Activated naive CD8-positive, alpha-beta T cell treated with anti-CD3 and anti-CD28 coated beads, Interleukin-2, amount 50 U/mL, for 16 hours (primary cell): ENCODE measurements around the gene DGKZ.
A peak's percentile ranks its signal among the peaks of the same experiment; 100 is the strongest.

Experiments
- DNase-seq: peaks from one replicate; pipeline ENCODE4 v3.0.0-alpha.2; 2020; ENCODE audit warnings: low read depth, low spot score

Gene DGKZ

DNA sequence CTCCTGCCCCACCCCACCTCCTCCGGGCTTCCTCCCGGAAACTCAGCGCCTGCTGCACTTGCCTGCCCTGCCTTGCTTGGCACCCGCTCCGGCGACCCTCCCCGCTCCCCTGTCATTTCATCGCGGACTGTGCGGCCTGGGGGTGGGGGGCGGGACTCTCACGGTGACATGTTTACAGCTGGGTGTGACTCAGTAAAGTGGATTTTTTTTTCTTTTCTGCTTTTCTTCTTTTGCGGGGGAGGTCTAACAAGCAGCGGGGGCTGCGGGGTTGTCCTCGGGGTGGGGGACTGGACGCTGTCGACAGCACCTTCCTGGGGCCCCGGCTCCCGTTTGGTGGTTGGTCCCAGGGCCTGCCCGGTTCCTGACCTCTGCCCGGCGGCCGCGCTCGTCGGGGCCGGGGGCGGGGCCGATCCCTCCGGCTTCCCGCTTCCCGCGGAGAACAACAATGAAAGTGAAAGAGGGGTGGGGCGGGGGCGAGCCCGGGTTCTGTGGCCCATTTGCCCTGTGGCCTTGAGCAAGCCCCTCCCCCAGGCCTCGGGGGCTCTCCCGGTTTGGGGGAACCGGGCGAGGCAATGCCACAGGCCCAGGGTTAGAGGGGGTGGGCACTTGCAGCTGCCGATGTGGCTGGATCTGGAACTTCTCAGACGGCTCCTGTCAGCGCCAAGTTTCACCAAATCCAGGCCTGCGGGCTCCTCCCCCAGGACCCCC, 33.2 kb downstream of the DGKZ start:
- DNase-seq: peak; percentile 29

DNA sequence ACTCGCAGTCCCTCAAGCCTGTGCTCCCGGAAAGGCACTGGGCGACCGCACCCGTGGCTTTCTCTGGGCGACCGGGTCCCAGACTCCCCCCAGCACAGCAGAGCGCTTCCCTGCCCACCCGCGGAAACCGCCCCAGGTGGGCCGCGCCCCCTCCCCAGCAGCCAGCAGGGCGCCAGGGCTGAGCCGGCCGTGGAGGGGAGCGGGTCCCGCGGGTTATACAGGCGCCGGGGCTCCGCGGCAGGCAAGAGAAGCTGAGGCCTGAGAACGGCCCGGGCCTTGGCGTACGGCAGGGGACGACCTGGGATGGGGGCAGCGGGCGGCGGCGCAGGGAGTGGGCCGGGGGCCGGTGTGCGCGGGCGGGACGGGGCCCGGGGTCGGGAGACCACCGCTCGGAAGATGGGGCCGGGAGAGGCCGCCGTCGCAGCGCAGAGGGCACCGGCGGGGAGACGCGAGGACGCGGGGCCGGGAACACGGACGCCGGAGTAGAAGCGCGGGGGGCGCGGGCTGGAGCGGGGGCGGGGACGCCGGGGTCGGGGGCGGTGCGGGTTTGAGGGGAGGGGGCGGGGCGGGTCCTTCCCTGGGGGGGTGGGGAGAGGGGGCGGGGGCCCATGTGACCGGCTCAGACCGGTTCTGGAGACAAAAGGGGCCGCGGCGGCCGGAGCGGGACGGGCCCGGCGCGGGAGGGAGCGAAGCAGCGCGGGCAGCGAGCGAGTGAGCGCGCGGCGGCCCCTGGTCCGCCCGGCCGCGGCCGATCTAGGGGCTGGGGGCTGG, 34.0 kb downstream of the DGKZ start, which contains the start of gene MDK:
Gene MDK, plus strand, starts transcription at position 622 of the 771 bp plus-strand sequence. CDS start 389 bp downstream, outside the sequence.
- DNase-seq: no peak

DNA sequence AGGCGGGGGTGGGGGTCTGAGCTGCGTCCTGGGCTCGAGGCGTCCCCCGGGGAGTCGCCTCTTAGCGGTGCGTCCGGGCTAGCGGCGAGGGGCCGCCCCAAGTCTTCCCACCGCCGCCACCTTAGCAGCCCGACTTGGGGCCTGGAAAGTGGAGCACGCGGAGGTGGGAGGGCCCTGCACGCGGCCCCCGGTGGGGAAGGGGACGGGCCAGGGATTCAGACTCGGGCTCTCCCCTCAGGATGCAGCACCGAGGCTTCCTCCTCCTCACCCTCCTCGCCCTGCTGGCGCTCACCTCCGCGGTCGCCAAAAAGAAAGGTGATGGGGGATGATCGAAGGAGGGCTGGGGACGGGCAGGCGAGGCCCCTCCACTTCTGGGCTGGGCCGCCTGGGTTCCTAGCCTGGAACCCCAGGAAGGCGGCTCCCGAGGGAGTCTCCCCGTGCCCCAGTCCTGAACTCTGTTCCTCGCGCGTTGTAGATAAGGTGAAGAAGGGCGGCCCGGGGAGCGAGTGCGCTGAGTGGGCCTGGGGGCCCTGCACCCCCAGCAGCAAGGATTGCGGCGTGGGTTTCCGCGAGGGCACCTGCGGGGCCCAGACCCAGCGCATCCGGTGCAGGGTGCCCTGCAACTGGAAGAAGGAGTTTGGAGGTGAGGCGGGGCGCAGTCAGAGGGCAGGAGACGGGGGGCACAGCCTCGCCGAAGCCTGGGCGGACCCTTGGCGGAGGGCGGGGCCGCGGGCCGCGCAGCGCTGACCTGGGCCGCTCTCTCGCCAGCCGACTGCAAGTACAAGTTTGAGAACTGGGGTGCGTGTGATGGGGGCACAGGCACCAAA, 34.8 kb downstream of the DGKZ start:
- DNase-seq: no peak

DNA sequence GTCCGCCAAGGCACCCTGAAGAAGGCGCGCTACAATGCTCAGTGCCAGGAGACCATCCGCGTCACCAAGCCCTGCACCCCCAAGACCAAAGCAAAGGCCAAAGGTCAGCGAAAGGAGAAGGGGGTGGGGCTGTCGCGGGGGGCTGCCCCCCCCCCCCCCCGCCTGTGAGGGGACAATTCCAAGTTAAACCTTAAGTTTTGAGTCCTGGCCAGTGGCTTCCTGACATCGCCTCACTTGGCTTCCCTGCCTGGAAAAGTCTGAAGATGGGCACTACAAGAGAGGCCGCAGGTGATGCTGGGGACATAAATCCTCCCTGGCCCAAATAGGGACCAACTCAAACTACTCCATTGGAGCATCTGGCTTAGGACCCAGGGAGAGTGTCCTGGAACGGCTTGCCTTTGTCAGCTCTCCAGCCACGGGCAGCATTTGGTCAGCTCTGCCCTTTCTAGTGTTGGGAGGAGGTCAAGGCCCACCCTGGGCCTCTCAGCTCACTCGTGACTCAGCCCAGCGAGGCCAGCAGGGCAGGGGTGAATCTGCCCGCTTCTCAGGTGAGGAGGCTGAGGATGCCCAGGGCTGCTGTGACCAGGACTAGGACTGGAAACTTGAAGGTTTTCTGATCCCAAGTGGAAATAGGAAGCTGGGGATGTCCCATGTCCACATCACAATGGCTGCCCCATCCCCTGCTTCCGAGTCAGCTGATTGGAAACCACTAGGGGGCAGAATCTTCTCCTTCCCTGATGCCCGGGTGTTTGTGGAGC, 35.6 kb downstream of the DGKZ start:
- DNase-seq: no peak

DNA sequence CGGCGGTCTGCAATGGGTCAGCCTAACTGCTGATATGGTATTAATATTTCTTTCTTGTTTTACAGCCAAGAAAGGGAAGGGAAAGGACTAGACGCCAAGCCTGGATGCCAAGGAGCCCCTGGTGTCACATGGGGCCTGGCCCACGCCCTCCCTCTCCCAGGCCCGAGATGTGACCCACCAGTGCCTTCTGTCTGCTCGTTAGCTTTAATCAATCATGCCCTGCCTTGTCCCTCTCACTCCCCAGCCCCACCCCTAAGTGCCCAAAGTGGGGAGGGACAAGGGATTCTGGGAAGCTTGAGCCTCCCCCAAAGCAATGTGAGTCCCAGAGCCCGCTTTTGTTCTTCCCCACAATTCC, 36.1 kb downstream of the DGKZ start:
- no peak for DNase-seq

DNA sequence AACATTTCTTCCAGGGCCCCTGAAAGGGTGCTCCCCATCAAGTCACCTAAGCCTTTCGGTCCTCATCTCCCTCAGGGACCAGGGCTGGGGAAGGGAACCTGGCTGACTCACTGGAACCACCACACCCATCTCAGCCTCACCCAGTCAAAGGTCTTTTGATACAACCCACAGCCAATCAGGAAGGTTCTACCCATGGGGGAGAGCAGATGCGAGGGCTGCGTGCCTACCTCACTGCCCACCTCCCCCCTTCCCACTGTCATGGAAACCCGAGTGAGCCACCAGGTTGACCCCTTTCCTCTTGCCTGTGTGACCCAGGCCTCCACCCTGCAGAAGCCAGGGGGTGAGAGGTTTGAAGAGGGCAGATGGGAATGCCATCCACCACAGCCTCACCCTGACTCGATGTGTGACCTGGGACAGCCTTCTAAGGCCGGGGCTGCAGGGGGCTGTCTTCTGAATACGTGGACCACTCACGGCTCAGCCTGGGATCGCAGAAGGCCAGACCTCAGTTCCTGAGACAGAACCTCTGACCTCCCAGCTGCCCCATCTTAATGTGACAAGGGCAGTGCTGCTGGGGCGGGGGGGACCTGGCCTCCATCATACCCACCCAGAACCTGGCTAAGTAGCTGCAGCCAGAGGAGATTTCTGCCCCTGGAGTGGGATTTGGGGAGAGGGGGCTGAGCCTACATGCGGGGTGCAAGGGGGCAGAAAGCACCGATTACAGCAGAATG, 36.9 kb downstream of the DGKZ start:
- DNase-seq: no peak

DNA sequence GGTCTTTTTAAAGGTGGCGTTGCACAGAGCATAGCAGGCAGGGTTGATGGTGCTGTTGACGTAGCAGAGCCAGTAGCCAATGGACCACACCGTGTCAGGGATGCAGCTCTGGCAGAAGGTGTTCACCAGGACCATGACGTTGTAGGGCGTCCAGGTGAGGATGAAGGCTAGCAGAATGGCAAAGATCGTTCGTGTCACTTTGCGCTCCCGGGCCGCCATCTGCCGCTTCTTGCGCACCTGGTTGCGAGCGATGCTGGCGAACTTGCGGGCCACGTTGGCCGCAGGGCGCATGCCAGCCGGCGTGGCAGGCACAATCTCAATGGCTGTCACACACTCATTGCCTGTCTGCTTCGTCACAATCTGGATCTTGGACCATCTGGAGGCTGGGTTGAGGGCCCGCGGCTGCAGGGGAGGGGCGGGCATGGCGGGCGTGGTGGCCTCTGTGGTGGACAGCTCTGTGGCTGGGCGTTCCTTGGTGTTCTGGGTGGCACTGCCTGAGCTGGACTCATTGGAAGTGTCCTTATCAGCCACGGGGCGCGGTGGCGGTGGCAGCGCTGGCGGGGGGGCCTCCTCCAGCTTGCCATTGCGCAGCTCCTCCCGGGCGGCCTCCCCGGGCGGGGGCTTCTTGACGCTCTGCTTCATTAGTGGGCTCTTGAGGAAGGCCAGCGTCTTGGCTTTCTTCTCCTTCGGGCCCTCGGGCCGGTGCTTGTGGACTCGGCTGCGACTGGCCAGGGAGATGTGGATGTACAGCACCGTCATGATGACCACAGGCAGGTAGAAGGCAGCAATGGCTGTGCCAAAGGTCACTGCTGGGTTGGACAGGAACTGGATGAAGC, 38.1 kb downstream of the DGKZ start:
- DNase-seq: no peak

DNA sequence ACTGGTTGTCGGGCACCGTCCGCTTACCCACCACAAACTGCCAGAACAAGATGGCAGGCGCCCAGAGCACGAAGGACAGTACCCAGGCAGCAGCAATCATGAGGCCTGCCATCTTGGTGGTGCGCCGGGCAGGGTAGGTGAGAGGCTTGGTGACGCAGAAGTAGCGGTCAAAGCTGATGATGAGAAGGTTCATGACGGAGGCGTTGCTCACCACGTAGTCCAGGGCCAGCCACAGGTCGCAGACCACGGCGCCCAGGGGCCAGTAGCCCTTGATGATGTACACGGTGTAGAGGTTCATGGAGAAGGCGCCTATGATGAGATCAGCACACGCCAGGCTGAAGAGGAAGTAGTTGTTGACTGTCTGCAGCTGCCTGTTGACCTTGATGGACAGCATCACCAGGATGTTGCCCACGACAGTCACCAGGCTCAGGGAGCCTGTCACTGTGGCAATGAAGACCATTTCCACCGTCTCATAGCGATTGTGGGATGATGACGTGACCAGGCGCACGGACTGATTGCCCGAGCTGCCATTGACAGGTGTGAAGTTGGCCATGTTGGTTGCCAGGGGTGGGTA, 38.8 kb downstream of the DGKZ start:
- DNase-seq: no peak

DNA sequence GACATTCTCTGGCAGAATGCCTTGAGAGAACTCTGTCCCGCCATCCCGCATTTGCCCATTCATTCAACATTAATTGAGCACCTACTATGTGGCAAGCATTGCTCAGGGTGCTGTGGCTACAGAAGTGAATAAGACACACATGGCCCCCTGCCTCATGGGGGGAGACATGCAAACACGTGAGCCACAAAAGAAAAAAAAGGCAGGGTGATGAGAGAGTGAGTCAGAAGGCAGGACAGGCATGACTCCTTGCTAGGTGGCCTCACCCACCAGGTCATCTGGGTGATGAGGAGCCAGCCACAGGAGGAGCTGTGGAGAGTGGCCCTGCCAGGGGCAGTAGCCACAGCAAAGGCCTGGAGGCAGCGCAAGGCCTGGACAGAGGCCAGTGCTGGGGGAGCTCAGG, 39.4 kb downstream of the DGKZ start:
- no peak for DNase-seq

DNA sequence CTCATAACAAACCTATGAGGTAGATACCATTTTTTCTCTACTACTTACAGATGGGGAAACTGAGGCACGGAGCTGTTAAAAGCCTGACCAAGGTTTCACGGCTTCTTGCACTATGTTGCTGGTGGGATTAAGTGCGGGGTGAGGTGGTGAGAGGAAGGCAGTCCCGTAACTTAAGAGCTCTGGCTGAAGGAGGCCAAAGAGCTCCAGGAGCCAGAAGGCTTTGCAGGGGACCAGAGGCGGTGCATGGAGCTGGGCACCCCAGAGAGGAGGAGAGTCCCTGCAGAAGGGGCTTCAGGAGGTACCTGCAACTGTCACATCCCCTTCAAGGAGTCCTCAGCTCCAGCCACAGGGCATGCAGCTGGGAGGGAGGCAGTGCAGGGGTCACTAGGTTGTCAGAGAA, 40.2 kb downstream of the DGKZ start:
- DNase-seq: no peak

DNA sequence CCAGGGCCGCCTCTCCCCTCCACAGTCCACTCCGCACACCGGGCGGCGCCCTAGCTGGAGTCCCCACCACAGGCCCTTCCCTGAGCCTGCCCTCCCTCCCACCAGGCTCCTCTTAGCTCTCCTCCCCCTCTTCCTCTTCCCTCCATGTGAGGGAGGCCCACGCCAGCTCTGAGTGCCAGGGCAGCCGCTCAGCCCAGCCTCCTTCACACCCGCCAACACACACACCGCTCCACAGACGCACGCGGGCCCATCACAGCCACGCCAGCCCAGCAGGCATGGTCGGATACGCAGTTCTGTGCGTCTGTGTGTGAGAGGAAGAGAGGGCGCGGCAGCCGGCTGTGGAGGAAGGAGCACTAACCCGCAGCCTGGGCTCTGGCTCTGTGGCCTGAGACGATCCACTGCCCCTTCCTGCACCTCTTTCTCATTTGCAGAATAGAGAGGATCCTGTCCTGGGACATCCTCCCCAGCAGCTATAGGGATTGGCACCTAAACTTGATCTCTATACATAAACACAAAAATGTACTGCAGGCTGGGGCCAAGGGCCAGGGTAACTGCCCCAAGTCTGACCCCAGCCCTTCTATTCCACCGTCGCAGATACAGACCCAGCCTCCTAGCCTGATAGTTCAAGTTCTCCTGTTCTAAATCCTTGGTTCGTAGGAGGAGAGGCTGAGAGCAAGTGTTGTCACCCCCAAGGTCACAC, 40.8 kb downstream of the DGKZ start:
- DNase-seq: no peak

DNA sequence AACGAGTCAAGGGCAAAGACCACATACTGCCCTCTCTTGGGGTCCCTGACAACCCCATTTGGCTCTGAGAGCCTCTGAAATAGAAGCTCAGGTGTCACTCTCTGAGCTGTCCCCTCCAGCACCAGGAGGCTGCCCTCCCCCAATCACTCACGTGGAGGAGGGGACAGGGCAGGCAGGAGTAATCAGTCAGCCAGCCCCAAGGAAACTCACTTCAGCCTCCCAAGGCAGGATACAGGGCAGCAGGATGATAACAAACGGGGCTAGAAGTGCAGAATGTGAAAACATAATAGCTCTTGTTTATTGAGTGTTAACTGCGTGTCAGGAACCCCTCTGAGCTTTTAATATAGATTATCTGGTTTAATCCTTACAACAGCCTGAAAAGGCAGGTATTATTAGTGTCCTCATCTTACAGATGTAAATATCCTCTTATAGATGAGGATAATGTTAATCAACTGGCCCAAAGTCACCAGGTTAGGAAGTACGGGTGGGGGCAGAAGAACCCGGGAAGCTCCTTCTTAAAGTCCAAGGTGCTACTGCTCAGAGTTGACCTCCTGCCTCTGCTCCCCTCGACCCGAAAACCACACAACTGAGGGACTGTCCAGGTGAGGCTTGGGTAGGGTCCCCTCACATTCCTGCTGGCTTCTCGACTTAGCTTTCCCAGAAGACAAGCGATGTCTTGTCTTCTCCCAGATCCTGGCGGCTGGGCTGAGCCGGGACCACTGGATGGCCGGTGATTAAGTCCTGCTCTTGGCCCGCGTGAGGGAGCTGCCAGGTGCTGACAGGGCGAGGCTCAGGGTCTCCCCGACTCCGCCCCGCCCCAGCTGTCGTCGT, 41.6 kb downstream of the DGKZ start:
- no peak for DNase-seq

DNA sequence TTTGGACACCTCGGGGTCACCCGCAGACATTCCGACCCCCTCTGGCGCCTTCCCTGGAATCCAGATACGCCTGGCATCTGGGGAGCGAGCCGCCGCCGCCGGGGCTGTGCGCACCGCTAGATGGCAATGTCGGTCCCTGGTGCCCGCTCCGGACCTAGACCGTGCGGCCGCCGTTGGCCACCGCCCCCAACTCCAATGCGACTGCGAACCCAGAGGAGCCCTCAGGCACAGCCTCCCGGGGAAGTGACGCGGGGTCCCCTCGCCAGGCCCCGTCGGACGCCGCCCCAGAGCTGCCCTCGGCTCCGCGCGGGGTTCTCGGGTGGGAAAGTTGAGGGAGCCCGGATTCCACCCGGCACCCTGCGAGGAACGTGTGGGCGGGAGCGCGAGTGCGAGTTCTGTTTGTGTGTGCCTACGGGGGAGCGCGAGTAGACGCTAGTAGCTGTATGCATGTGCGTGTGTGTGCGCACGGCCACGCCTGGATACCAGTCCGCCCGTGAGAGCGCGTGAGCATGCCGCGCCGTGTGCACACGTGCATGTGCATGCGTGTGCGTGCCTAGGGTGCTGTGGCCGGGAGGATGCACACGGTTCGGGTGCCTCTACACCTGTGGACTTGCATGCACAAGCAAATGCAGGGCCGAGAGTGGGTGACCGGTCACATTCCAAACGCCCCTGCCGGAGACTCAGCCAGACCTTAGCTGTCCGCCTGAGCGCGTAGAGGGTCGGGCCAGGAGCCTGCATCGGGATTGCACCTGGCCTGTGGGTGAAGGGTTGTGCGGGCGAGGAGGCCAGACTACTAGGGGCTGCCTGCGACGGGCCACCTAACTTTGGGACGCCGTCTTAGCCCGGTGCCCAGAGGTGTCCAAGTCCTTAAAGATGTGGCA, 42.4 kb downstream of the DGKZ start:
- no peak for DNase-seq

DNA sequence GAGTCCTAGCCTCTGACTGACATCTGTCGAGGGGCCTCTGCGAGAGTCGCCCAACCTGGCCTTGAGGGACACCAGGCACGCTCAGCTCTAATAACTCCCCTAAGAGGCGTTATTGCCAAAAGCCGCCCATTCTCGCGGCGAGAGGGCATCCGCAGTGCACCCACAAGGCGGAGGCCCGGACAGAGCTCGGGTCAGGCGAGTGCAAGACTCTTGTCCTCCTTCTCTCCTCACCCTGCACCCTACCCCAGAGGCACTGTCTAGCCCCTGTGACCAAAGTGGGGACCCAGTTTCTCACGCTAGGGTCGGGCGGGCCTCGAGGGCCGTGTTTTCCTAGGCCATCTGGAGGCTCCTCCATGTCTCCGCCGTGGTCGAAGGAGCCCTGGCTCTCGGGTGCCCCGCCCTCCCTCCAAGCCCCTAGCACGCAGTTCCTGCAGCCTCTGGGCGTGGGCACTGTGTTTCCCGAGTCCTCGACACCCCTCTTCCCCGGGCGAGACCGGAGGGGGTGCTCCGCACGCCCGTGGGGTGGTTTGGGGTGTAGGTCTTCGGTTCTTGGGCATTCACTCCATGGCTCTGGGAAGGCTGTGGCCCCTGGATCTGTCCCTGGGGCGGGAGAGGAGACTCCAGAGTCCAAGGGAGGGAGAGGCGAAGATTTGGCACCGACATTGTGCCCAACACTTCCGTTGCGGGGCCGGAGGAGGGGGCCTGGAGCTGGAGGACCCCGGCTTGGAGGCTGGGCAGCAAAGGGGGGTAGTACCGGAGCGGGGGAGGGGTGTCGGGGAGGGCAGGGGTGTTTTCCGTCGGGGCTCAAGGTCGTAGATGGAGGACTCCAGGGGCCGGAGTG, 43.3 kb downstream of the DGKZ start:
- no peak for DNase-seq

DNA sequence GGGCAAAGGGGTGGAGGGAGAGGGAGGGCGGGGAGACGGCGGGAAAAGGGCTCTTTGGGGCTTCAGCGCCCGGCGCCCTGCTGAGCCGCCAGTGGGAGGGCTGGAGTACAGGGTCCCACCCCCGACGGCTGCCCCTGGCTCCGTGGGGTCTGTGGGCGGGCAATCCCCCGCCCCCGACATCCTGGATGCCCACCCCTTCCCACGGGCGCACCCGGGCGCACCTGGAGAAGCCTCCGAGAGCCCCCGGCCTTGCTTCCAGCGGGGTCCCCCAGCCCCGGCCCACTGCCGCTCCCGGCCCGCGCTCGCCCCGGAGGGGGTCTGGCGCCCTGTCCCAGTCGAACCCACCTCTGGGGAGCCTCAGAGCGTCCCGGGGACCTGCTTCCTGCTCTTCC, 43.9 kb downstream of the DGKZ start:
- no peak for DNase-seq
